Endothelial cell of hepatic sinusoid (primary cell): ENCODE results near the gene ELP4.

Experiments
- in situ Hi-C: cut with HindIII; loops from 2 replicates; pipeline ENCODE4 v1.10.0; 2017; ENCODE audit warnings: low sequenced_read_pairs

ELP4 gene

DNA sequence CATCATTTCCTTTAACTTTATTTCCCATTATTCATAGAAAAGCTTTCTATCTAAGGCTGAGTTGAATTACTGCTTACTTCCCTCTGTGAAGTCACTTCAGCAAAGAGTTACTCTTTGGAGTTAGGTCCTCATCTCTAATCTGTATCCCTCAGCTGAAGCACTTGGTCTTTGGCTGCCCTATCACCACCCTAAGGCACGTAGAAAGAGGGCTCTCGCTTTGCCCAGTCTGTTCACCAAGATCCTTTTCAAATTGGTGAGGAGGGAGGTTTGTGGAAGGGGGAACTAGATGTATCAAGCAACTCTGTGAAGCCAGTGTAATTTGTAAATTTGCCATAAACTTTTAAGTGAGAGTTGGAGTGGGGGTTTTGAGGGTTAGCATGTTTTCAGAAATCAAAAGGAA is 258.1 kb downstream of the ELP4 start:
- in situ Hi-C loops, result no loop called here

DNA sequence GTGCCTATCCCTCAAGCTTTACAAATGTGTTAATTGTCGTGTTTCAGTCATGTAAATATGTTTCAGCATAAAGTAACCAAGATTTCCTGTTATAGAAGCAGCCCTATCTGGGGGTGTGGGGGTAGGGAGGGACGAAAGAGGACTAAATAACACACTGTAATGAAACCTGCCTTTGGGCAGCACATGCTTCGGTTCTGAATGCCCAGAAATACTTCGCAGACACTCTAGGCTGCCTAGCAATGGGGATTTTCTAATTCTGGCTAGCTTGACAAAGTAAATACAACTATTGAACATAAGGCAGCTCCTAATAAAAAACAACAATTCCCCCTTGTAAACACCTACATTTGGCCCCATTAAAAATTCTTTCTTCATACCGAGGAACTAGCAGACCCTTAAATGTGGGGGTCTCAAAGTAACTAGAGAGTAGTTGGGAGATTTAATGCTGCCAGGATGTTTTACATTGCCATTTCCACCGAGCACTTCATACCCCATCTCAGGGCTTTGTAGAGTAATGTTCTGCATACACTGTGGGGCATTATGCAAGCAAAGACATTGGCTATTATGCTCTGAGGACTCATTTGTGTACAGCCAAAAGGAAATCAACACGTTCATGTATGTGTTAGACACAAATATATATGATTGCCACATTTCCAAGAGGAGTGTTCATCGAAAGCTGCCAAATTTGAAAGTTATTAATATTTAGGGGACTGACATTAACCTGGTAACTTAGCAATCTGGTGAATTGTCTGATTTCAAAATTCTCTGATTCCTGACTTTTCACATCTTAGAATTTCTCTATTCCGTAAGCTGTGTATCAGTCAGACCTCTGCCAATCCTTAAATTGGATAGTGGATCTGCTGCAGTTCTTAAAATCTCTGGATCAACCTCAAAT is 259.4 kb downstream of the ELP4 start:
- in situ Hi-C loops, result no loop called here

DNA sequence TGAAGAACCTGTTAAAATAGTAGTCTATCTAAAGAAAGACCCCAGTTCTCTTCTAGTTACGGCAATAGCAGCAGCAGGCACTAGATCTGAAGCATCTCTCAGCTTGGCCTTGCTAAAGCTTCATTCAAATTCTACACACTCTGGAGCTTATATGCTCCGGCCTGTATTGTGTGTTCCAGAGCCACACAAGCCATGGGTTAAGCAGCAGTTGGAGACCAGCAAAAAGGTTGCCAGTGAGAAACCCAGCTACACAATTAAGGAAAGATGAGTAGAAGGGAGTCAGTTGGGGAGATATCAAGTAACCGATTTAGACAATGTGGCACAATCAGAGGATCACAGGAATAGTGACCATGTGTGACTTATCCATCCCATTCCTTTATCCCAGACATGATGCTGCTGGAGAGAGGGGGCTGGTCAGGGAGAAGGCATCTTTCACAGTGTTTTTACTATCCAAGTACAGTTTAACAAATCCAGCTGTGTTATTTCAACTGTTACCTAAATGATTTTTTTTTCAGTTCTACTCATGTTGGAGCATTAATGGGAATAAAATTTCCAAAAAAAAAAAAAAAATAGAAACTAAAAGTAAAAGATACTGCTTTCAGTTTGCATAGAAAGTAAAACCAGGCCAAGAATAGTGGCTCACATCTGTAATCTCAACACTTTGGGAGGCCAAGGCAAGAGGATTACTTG is 260.6 kb downstream of the ELP4 start:
- in situ Hi-C loops, result no loop called here

DNA sequence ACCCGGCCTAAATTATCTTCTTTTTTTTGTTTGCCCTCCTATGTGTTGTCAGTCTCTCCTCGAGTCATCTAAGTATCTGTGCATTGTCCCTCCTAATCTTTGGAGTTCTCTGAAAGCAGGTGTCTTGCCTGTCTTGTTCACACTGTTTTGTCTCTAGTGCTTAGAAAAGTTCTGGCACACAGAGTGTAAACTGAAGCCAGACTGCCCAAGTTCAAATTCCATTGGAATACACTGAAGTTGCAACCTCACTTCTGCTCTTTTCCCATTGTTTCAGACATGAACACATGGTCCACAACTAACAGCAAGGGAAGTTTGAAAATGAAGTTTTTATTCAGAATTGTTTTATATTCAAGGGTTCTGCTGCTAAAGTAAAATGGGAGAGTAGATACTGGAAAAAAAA is 262.8 kb downstream of the ELP4 start:
- in situ Hi-C loops, result no loop called here

DNA sequence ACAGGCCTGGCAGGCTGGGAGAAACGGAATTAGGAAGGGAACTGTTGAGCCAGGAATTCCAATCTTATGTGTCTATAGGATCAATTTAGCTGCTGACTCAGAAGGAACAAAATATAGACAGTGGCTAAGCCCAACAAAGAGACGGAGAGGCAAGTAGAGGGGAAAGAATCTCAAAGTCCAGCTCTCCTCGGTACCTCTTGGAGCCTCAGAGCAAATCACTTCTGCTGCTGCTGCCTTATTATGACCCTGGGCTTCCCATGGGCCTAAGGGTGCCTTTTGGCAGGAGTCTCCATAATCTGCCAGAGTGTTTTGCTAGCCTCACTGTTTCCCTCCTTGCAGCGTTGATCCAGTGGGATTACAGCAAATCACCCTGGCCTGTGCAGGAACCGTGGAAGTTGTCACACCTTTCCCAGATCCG is 269.8 kb downstream of the ELP4 start:
- in situ Hi-C loops, result no loop called here

DNA sequence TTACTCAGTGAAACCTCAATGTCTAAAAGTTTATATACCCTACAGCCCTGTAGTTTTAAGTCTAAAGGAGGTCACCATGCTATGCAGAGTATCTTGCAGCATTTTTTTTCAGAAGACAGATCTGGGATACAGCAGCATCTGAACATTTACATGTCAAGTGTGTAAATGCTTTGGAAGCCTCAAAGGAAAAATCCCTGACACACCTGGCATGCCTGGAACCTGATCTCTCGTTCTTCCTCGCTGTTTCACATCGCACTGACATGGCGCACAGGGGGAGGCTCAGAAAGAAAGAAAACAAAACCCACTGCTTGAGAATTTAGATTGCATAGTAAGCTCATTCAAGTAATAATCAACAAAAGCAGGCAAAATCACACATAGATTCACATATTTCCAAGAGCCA is 270.5 kb downstream of the ELP4 start:
- in situ Hi-C loops, result no loop called here

DNA sequence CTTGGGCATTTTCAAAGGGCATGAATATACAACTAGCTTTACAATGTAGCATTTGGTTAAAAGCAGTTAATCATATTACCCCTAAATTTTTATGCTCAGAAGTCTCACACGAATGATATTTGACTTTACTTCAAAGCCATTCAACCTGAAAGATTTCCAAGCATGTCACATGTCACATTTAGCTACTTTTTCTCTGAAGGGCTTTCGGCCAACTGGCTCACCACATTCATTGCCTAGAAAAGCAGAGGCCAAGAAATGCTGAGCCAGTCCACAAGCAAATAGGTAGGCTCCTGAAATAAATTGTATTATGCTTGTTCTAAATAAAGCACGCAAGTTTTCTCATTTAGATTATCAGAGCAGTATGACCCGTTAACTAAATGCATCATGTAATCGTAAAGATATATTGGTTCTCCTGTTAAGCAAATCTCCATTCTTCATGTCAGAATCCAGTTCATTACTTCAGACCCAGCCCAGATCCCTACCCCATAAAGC is 271.0 kb downstream of the ELP4 start:
- in situ Hi-C loops, result no loop called here

DNA sequence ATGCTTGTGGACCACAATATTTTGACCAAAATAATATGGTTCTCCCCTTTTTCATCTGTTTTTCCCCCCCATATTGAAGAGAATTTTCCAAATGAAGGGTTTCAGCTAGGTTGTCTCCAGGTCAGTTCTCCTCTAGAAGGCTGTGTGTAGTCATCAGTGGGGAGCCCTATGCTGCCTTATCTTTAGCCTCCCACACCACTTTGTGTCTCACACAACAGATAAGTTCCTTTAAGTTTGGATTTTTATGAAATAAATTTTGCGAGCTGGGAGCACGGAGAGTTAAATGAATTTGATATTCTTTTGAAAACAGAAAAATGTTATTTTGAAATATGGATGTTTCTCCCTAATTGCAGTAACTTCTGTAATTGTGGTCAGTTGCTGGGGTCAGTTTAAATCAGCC is 272.7 kb downstream of the ELP4 start:
- in situ Hi-C loops, result no loop called here

DNA sequence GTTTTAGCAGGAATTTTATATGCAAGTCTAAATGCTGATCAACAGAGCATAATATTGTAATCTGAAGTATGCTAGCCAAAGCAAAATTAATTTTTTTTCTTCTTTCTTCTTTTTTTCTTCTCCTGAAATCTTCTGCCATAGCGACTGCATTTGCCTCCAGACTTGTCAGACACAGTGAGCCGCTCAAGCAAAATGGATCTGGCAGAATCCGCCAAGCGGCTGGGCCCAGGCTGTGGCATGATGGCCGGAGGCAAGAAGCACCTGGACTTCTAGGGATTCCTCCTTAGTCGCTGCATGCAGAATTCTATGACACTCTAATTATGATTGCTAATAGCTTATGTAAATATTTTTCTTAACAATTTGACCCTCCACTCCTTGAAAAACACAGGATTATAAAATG is 273.7 kb downstream of the ELP4 start:
- in situ Hi-C loops, result no loop called here

DNA sequence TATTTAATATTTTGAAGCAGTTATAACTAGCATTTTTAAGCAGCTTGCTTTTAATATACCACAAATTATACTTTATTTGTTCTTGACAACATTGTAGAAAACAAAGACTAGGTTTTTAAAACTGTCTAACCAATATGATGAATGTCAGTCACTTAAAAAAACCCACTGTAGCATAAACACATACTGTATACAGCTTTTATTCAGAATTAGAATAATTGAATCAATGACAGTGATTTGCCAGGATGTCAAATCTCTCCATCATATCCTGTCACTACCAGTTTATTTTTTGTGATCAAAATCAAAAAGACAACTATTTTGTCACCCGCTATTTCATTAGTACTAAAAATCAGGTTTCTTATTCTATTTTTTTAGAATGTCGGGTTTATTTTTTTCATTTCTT is 275.0 kb downstream of the ELP4 start:
- in situ Hi-C loops, result no loop called here

DNA sequence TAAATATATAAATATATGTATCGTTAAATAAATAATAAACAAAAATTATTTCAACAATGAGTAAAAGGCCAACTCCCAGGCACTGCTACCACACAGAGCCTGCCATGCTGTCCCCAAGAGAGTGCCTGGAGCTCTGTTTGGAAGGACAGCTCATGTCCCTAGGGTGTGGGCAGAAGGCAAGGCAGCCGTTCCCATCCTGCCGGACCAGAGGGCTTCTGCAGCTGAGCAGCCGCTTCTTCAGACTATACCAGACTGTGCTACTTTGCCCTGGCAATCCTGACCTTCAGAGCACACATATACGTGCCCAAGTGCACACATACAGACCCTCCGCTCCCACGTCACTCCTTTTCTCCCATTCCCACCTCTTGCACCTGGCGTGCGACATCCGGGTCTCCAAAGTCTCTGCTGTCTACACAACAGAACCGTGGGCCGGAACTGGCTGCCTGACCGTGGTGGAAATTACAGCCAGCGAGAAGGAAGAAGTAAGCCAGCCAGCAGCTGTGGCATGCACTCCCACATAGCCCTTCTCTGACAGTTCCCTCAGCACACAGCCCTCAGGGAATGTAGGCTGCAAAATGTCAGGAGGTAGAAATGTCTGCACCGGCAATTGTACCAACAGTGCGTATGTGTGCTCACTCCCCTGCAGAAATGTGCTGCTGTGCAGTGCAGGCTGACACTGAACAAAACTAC is 277.6 kb downstream of the ELP4 start:
- in situ Hi-C loops, result no loop called here

DNA sequence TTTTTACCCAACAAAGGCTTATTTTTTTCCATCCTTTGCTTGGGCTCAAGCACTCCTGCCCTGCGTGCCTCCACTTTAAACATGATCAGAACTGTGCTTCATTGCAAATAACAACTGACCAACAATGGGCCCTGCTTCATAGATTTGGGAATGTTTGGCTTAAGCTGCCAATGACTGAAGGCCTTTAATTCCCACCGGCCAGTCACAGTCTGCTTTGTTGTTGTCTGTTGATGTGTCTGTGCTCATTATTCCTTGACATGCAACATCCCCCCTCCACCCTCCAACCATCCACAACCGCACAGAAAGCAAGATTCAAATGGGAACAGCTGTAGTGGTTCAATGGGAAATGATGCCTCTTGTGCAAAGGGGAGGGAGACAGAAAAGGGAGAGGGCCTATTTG is 278.5 kb downstream of the ELP4 start:
- in situ Hi-C loops, result no loop called here

DNA sequence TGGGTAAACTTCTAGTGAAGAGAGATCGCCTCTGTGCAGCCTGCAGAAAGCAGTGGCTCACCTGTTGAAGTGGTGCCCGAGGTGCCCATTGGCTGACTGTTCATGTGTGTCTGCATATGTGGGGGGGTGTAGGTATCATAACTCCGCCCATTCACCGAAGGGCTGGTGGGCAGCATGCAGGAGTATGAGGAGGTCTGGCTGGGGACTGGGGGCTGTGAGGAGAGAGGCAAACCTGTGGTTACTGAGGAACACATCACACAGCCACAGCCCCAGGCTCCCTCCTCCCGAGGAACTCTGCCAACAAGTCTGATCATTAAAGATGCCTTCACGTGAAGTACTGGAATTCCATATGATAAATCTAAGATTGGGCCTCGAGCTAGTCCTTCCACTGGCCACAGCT is 281.1 kb downstream of the ELP4 start:
- in situ Hi-C loops, result no loop called here

DNA sequence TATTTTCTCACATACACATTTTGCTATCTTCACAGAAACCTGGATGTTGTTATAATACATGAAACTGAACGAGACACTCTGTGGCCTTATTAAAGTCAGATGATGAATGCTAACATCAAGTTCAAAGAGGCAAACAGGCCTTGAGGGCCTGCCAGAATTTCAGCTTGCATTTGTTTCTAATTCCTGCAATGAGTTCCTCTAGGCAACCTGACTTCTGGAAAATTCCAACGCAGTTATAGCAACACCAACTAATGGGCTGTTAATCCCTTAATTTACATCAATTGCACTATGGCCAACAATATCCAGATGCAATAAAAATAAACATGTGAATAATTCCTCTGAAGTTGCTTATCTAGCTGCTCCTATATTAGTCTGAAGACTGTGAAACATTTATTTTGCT is 282.5 kb downstream of the ELP4 start:
- in situ Hi-C loops, result no loop called here

DNA sequence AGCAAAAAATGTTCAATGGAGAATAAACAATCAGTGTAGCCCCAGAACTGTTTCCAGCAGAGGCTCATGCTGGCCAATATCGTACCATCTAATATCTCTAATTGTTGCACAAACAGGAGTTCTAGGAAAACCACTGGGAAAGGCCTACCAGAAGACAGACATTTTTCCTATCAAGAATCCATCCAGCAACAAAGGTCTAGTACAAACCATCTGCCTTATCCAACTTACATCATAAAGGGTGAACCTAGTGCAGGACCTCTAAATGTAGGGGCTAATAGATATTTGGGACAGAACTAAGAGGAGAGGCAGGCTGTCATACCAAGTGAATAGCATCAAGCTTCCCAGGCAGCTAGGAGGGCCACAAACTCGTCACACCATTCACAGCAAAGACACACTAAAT is 282.9 kb downstream of the ELP4 start:
- in situ Hi-C loops, result no loop called here

DNA sequence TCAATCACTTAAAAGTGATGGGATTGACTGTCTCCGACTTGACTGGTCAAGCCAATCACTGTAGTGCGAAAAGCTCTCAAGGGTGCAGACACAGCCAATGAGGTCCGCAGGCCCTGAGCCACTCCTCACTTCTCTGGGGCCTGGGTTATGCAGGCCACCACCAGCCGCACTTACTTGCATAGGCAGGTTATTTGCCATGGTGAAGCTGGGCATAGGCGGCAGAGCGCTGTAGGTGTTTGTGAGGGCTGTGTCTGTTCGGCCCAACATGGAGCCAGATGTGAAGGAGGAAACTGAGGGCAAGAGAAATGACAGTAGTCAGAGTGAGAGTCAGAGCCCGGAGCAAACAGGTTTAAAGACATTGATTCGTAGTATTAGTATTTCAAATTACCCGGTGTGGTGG is 283.7 kb downstream of the ELP4 start:
- in situ Hi-C loops, result no loop called here

DNA sequence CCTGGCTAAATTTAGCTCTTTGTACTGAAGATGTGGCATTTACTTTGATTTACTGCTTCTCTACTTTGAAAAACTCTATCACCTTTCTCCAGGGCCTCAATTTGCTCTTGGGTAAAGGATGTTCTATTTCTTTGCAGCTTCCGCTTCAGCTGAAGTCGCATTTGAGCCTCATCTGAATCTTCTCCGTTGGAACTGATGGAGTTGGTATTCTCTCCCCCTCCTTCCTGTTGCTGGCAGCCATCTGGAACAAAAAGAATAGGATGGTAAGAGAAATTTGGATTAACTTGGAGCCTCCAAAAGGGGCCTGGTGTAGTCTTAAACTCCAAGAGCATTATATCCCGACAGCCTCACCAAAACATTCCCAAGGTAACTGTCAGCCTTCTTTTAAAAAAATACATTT is 285.0 kb downstream of the ELP4 start:
- in situ Hi-C loops, result no loop called here

DNA sequence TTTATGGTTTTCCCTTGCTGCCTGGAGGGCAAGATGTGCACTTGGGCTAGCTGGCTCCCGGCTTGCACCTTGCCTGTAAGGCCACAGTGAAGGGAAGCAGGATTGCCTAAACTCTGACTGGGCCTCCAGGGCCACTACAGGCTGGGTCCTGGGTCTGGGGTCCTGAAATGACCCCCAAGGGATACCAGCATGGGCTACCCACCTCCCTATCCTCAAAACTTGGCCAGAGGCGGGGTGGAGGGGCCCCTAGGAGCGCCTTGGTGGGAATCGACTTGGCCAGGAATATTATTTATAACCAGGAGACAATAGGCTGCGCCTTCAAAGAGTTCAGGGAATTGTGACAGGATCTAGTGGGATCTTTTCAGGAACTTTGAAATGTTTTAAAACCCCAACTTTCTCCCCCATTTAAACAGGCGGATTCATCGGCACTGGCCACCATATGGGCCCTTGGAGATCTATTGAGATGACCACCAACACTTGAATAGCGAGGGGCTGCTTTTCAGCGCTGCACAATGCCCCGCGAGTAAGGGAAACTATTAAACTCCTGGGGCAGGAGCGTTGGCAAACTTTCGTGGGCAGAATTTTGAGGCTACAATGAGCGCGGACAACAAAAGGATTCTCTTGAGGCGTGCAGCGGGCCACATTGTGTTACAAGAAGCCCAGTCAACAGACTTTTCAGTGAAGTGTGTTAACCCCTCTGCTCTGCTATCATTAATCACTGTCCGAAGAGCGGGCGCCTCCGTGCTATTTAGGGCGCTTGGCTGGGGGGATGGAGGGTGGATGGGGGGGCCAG is 286.3 kb downstream of the ELP4 start:
- in situ Hi-C loops, result no loop called here

DNA sequence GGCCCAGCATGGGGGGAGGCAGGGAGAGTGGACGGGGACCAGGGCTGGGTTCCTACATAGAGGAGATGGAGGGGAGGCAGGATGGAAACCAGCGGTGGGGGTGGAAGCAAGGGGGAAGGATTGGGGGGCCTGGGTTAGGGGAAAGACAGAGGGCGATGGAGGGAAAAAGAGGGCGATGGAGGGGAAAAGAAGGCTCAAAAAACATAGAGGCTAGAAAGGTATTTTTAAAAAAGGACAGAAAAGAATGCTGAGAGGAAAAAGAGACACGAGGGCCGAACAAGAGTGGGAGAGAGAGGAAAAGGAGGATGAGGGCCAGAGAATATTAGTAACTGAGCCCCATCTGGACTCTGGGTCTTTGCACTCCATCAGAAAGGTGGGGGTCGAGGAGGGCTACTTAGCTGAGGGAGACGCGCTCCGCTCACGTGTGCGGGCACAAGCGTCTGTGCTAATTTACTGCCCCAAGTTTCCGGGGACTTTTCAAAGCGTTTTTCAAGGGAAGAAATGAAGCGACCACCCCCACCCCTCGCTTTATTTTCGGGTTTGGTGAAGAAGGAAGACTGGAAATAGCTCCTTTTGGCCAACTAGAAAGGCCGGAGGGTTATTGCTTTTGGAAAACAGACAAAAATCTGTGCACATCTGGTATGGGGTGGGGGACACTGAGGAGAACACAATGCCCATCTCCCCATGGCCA is 287.1 kb downstream of the ELP4 start:
- in situ Hi-C loops, result no loop called here
